Ascending aorta (tissue), 2 donors: Measurements from ENCODE around the gene ZNF79. TPM values are rescaled to one million over a fixed set of nuclear protein-coding genes. Genes with fewer than 3 reads are reported as not detected.
A peak's percentile ranks its signal among the peaks of the same experiment; 100 is the strongest.

Experiments used
- DNase-seq, 2 donors: peaks; one replicate each; pipeline ENCODE4 v3.0.0-alpha.2; 2019; ENCODE audit warnings: low spot score in 2 of 2
- H3K27ac ChIP-seq, 2 donors: fragments of 200-600 bp; sonication (generic); one replicate each; pipeline ENCODE4 v1.5.1; 2016 to 2017; ENCODE audit warnings: mild to moderate bottlenecking in 1 of 2
- H3K27me3 ChIP-seq: fragments of 200-600 bp; sonication (generic); one replicate; pipeline ENCODE4 v1.5.1; 2017
- H3K36me3 ChIP-seq, 2 donors: fragments of 200-600 bp; sonication (generic); one replicate each; pipeline ENCODE4 v1.5.1; 2016
- H3K4me1 ChIP-seq, 2 donors: fragments of 200-600 bp; sonication (generic); one replicate each; pipeline ENCODE4 v1.5.1; 2016 to 2017; ENCODE audit warnings: mild to moderate bottlenecking in 1 of 2
- H3K4me3 ChIP-seq, 2 donors: fragments of 200-600 bp; sonication (generic); one replicate each; pipeline ENCODE4 v1.5.1; 2016 to 2017; ENCODE audit warnings: mild to moderate bottlenecking in 1 of 2
- H3K9me3 ChIP-seq, 2 donors: fragments of 200-600 bp; sonication (generic); one replicate each; pipeline ENCODE4 v1.5.1; 2016
- intact Hi-C: fragments of 100-400 bp; cut with DNase I; formaldehyde crosslinking; loops from one replicate; pipeline ENCODE4 v1.15.1; 2023
- total RNA-seq: library from RNA; depleted of rRNA; stranded (reverse); fragments of >200 nt; gene quantifications from one replicate; pipeline ENCODE4 v1.1.0, GENCODE V29; 2016
- TF ChIP-seq, protein P1 (sequence below), 3 experiments: fragments of 200-600 bp in 2 of 3; fragments of 450-650 bp in 1 of 3; sonication (generic) in 2 of 3; IDR thresholded peaks; one replicate each; pipeline ENCODE4 v1.5.1; 2016 to 2019; ENCODE audit warnings: antibody characterized with exemption in 3 of 3, mild to moderate bottlenecking in 1 of 3, moderate library complexity in 1 of 3

Gene ZNF79
- total RNA-seq, 1 donor from 2014 or later, result 2.9 TPM

DNA sequence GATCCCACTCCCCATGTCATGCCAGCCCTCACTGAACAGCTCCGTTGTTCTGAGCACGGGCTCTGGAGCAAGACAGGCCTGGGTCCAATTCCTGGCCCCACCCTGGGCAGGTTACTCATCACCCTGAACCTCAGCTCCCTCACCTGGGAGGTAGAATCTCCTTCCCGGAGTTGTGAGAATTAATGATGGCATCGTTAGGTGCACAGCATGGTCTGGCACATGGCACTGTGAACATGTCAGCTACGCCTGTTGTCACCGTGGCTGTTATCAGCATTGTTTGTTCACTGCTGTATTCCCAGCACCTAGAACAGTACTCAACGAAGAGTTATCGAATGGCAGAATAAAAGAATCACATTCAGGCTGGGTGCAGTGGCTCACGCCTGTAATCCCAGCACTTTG, 70.1 kb downstream of the ZNF79 start:
- DNase-seq, result no peak
- no peak overlapping the region for H3K4me3 ChIP-seq
- intact Hi-C loops, result no loop called here
- TF ChIP-seq, protein P1, sequence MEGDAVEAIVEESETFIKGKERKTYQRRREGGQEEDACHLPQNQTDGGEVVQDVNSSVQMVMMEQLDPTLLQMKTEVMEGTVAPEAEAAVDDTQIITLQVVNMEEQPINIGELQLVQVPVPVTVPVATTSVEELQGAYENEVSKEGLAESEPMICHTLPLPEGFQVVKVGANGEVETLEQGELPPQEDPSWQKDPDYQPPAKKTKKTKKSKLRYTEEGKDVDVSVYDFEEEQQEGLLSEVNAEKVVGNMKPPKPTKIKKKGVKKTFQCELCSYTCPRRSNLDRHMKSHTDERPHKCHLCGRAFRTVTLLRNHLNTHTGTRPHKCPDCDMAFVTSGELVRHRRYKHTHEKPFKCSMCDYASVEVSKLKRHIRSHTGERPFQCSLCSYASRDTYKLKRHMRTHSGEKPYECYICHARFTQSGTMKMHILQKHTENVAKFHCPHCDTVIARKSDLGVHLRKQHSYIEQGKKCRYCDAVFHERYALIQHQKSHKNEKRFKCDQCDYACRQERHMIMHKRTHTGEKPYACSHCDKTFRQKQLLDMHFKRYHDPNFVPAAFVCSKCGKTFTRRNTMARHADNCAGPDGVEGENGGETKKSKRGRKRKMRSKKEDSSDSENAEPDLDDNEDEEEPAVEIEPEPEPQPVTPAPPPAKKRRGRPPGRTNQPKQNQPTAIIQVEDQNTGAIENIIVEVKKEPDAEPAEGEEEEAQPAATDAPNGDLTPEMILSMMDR (IDR thresholded peaks at IDR 0.05), result no peak
- H3K4me1 ChIP-seq, result peaks cover 7 to 14% of the 10 kb centered on the region in 2 donors
- no peaks in the 10 kb centered on the region for H3K27me3 ChIP-seq
- H3K27ac ChIP-seq, result peak overlapping the region; percentile 84 to 86
- H3K36me3 ChIP-seq, result peaks cover 50 to 75% of the 10 kb centered on the region in 2 donors
- no peaks in the 10 kb centered on the region for H3K9me3 ChIP-seq

Other genes starting within 250 kb of the ZNF79 start
- 162 TPM for gene GARNL3, start 159.6 kb upstream of the ZNF79 start, total RNA-seq
- gene SLC2A8, start 27.2 kb upstream of the ZNF79 start, total RNA-seq, result 75.7 TPM
- gene RPL12, start 27.0 kb downstream of the ZNF79 start, total RNA-seq, result 1,924 TPM
- gene LRSAM1, start 27.1 kb downstream of the ZNF79 start, total RNA-seq, result 22.8 TPM
- 29.3 TPM for gene STXBP1, start 187.9 kb downstream of the ZNF79 start, total RNA-seq